K562 (cell line): ENCODE measurements around the gene EXOC7.

Experiments used
- CHD1 ChIP-seq: fragments of 200-600 bp; sonication (generic); IDR thresholded peaks from one replicate; pipeline ENCODE4 v1.6.1; 2012; ENCODE audit warnings: mild to moderate bottlenecking, moderate library complexity, low read length, inconsistent platforms
- CHD2 ChIP-seq: IDR thresholded peaks from 2 replicates; pipeline ENCODE4 v1.6.1; 2011; ENCODE audit warnings: low read depth, low read length
- FUS ChIP-seq: fragments of 200-400 bp; formaldehyde crosslinking; optimal IDR thresholded peaks from 2 replicates; pipeline ENCODE3; 2017; ENCODE audit warnings: low read depth, low read length
- HDGF ChIP-seq: fragments of 450-650 bp; IDR thresholded peaks from 2 replicates; pipeline ENCODE4 v1.6.1; 2016
- MXI1 ChIP-seq: IDR thresholded peaks from 2 replicates; pipeline ENCODE4 v1.6.1; 2011; ENCODE audit warnings: low read depth, mild to moderate bottlenecking, improper control_type of control experiment, low read length
- PKNOX1 ChIP-seq: fragments of 450-650 bp; IDR thresholded peaks from 2 replicates; pipeline ENCODE4 v1.6.1; 2016
- SNRNP70 ChIP-seq: fragments of 200-400 bp; formaldehyde crosslinking; optimal IDR thresholded peaks from 2 replicates; pipeline ENCODE3; 2017; ENCODE audit warnings: low read depth, low read length
- TRIM28 ChIP-seq: fragments of 450-650 bp; IDR thresholded peaks from 2 replicates; pipeline ENCODE4 v1.6.1; 2017
- TF ChIP-seq, protein P1 (sequence below), 3 experiments: IDR thresholded peaks in 2 of 3; conservative IDR thresholded peaks in 1 of 3; 2 replicates each; pipeline ENCODE4 v1.5.1; 2011 to 2012; ENCODE audit warnings: low read length in 3 of 3, mild to moderate bottlenecking in 3 of 3, control low read depth in 2 of 3, improper control_type of control experiment in 1 of 3, inconsistent platforms in 1 of 3, low read depth in 1 of 3, mixed read lengths in 1 of 3, moderate library complexity in 1 of 3; ENCODE audit not compliant: insufficient read depth in 2 of 3
- TF ChIP-seq, protein P2 (sequence below): fragments of 450-650 bp; IDR thresholded peaks from 2 replicates; pipeline ENCODE4 v1.6.1; 2016; ENCODE audit warnings: mild to moderate bottlenecking, moderate library complexity

GRCh38 chr17:76153202-76153601 is 49.6 kb upstream of the EXOC7 start:
- TF ChIP-seq, protein P1, sequence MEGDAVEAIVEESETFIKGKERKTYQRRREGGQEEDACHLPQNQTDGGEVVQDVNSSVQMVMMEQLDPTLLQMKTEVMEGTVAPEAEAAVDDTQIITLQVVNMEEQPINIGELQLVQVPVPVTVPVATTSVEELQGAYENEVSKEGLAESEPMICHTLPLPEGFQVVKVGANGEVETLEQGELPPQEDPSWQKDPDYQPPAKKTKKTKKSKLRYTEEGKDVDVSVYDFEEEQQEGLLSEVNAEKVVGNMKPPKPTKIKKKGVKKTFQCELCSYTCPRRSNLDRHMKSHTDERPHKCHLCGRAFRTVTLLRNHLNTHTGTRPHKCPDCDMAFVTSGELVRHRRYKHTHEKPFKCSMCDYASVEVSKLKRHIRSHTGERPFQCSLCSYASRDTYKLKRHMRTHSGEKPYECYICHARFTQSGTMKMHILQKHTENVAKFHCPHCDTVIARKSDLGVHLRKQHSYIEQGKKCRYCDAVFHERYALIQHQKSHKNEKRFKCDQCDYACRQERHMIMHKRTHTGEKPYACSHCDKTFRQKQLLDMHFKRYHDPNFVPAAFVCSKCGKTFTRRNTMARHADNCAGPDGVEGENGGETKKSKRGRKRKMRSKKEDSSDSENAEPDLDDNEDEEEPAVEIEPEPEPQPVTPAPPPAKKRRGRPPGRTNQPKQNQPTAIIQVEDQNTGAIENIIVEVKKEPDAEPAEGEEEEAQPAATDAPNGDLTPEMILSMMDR (IDR thresholded peaks at IDR 0.05 in 2 of 3, conservative IDR thresholded peaks at IDR 0.05 in 1 of 3; ENCODE audit: insufficient read depth in 2 of 3, low read depth in 1 of 3, low read length in 3 of 3), result no peak
- TF ChIP-seq, protein P2, sequence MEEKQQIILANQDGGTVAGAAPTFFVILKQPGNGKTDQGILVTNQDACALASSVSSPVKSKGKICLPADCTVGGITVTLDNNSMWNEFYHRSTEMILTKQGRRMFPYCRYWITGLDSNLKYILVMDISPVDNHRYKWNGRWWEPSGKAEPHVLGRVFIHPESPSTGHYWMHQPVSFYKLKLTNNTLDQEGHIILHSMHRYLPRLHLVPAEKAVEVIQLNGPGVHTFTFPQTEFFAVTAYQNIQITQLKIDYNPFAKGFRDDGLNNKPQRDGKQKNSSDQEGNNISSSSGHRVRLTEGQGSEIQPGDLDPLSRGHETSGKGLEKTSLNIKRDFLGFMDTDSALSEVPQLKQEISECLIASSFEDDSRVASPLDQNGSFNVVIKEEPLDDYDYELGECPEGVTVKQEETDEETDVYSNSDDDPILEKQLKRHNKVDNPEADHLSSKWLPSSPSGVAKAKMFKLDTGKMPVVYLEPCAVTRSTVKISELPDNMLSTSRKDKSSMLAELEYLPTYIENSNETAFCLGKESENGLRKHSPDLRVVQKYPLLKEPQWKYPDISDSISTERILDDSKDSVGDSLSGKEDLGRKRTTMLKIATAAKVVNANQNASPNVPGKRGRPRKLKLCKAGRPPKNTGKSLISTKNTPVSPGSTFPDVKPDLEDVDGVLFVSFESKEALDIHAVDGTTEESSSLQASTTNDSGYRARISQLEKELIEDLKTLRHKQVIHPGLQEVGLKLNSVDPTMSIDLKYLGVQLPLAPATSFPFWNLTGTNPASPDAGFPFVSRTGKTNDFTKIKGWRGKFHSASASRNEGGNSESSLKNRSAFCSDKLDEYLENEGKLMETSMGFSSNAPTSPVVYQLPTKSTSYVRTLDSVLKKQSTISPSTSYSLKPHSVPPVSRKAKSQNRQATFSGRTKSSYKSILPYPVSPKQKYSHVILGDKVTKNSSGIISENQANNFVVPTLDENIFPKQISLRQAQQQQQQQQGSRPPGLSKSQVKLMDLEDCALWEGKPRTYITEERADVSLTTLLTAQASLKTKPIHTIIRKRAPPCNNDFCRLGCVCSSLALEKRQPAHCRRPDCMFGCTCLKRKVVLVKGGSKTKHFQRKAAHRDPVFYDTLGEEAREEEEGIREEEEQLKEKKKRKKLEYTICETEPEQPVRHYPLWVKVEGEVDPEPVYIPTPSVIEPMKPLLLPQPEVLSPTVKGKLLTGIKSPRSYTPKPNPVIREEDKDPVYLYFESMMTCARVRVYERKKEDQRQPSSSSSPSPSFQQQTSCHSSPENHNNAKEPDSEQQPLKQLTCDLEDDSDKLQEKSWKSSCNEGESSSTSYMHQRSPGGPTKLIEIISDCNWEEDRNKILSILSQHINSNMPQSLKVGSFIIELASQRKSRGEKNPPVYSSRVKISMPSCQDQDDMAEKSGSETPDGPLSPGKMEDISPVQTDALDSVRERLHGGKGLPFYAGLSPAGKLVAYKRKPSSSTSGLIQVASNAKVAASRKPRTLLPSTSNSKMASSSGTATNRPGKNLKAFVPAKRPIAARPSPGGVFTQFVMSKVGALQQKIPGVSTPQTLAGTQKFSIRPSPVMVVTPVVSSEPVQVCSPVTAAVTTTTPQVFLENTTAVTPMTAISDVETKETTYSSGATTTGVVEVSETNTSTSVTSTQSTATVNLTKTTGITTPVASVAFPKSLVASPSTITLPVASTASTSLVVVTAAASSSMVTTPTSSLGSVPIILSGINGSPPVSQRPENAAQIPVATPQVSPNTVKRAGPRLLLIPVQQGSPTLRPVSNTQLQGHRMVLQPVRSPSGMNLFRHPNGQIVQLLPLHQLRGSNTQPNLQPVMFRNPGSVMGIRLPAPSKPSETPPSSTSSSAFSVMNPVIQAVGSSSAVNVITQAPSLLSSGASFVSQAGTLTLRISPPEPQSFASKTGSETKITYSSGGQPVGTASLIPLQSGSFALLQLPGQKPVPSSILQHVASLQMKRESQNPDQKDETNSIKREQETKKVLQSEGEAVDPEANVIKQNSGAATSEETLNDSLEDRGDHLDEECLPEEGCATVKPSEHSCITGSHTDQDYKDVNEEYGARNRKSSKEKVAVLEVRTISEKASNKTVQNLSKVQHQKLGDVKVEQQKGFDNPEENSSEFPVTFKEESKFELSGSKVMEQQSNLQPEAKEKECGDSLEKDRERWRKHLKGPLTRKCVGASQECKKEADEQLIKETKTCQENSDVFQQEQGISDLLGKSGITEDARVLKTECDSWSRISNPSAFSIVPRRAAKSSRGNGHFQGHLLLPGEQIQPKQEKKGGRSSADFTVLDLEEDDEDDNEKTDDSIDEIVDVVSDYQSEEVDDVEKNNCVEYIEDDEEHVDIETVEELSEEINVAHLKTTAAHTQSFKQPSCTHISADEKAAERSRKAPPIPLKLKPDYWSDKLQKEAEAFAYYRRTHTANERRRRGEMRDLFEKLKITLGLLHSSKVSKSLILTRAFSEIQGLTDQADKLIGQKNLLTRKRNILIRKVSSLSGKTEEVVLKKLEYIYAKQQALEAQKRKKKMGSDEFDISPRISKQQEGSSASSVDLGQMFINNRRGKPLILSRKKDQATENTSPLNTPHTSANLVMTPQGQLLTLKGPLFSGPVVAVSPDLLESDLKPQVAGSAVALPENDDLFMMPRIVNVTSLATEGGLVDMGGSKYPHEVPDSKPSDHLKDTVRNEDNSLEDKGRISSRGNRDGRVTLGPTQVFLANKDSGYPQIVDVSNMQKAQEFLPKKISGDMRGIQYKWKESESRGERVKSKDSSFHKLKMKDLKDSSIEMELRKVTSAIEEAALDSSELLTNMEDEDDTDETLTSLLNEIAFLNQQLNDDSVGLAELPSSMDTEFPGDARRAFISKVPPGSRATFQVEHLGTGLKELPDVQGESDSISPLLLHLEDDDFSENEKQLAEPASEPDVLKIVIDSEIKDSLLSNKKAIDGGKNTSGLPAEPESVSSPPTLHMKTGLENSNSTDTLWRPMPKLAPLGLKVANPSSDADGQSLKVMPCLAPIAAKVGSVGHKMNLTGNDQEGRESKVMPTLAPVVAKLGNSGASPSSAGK, result no peak
- no peak for TF ChIP-seq CHD2
- no peak for TF ChIP-seq MXI1
- no peak for TF ChIP-seq CHD1
- TF ChIP-seq TRIM28, result no peak
- no peak for TF ChIP-seq SNRNP70
- no peak for TF ChIP-seq PKNOX1
- no peak for TF ChIP-seq HDGF
- no peak for TF ChIP-seq FUS
